K562 (cell line): ENCODE data around the gene FLT1. TPM values are rescaled to one million over a fixed set of nuclear protein-coding genes. Genes with fewer than 3 reads are reported as not detected.

Experiments used
- ARID4B ChIP-seq: sonication (generic); formaldehyde crosslinking; IDR thresholded peaks from 2 replicates; pipeline ENCODE4 v1.8.0; 2022; ENCODE audit warnings: mild to moderate bottlenecking, missing genetic modification reagents
- BCLAF1 ChIP-seq, 2 experiments: fragments of 450-650 bp in 1 of 2; IDR thresholded peaks; 2 replicates each; pipeline ENCODE4 v1.6.1; 2011 to 2017; ENCODE audit warnings: low read depth in 2 of 2, antibody characterized with exemption in 1 of 2, borderline replicate concordance in 1 of 2, low read length in 1 of 2, mild to moderate bottlenecking in 1 of 2, mixed read lengths in 1 of 2; ENCODE audit not compliant: control insufficient read depth in 1 of 2
- polyA plus RNA-seq, 8 experiments: library from polyadenylated mRNA; depleted of rRNA in 4 of 8; stranded (reverse) in 5 of 8; unstranded in 3 of 8; fragments of >200 nt; fragmentation: Nextera tagmentation in 2 of 8; fragmentation: Illumina TruSeq in 1 of 8; extraction: Ambion mirVana in 2 of 8; extraction: Trizol in 1 of 8; gene quantifications; 2 replicates each; pipeline versions ENCODE4 v1.2.1 to v1.2.3, GENCODE V29; 2011 to 2014; ENCODE audit warnings: inconsistent platforms in 1 of 8, missing spikeins in 1 of 8
- total RNA-seq, 7 experiments: library from RNA; depleted of rRNA in 6 of 7; stranded (reverse); fragments of >200 nt in 6 of 7; fragmentation: Illumina TruSeq in 2 of 7; extraction: Trizol in 2 of 7; gene quantifications; 2 replicates each; pipeline versions ENCODE4 v1.2.1 to v1.2.3, GENCODE V29; 2011 to 2021; ENCODE audit warnings: low replicate concordance in 1 of 7

Gene FLT1
- total and polyA plus RNA-seq, 9 of the 15 experiments (the other 6 are each of a cell fraction or from before 2014, with no cell fraction given) = 0.01 to 2.0 (median 0.22) TPM

- no peak for TF ChIP-seq ARID4B
- no peak for TF ChIP-seq BCLAF1 (IDR thresholded peaks at IDR 0.05; ENCODE audit: borderline replicate concordance in 1 of 2, control insufficient read depth in 1 of 2, low read depth in 2 of 2, low read length in 1 of 2)
Observed at GRCh38 chr13:28412981-28413380, 81.9 kb downstream of the FLT1 start (continued).
